Measurements from ENCODE around the gene AR. TPM values are rescaled to one million over a fixed set of nuclear protein-coding genes. Genes with fewer than 3 reads are reported as not detected.
A peak's percentile ranks its signal among the peaks of the same experiment; 100 is the strongest.

AR gene
- total and polyA plus RNA-seq, 2 of the 8 experiments (the other 6 are each of a cell fraction or from before 2014, with no cell fraction given): 7.1 to 10.7 TPM

- peaks cover 0 to 59% of the 10 kb centered on the region in 2 experiments; a peak in 2 of 4 replicates for H3K79me2 ChIP-seq (ENCODE audit: control insufficient read depth in 1 of 2, insufficient read depth in 2 of 2, low read length in 2 of 2)
- no peak overlapping the region for H3K56ac ChIP-seq (replicated peaks; ENCODE audit: insufficient read length, low read depth, low read length)
- H3K4ac ChIP-seq (replicated peaks; ENCODE audit: insufficient read length, low read depth, low read length): no peak overlapping the region
- H2AFZ ChIP-seq (ENCODE audit: low read length): no peak overlapping the region
- H3K4me1 ChIP-seq (replicated peaks in 1 of 4; ENCODE audit: control insufficient read depth in 3 of 4, insufficient read depth in 4 of 4, low read length in 3 of 4): no peaks in the 10 kb centered on the region
- H3K23me2 ChIP-seq (ENCODE audit: low read depth, low read length): no peaks in the 10 kb centered on the region
- DNase-seq (ENCODE audit: low read depth in 1 of 2, low spot score in 2 of 2): peak in 1 of 2 experiments; percentile 46
- H3K9ac ChIP-seq (replicated peaks in 1 of 4; ENCODE audit: extremely low read depth in 1 of 4, low read depth in 3 of 4, low read length in 3 of 4): no peak overlapping the region
- peaks cover 0 to 7% (median 0%) of the 10 kb centered on the region in 4 experiments; a peak in 1 of 8 replicates for H3K36me3 ChIP-seq (ENCODE audit: control insufficient read depth in 2 of 4, insufficient read depth in 4 of 4, low read length in 3 of 4)
- no peak overlapping the region for H3K14ac ChIP-seq (ENCODE audit: insufficient read length)
- no peak overlapping the region for H2AK5ac ChIP-seq (ENCODE audit: low read depth, low read length)
- H3K27ac ChIP-seq (ENCODE audit: low read depth, low read length): no peak overlapping the region
- no peak overlapping the region for H4K5ac ChIP-seq (ENCODE audit: insufficient read length, low read depth, low read length)
- CTCF ChIA-PET (ENCODE audit: partially characterized antibody): interaction anchor here (1.2 to 2.1 kb wide), 4 partner anchors 10 to 638 kb away, joined by 3 to 9 read pairs (median 4); no protein-coding TSS in a partner anchor
- H3K4me3 ChIP-seq (ENCODE audit: extremely low read depth in 1 of 4, insufficient read depth in 2 of 4, low read depth in 3 of 4, low read length in 4 of 4): no peak overlapping the region
- H2BK20ac ChIP-seq (ENCODE audit: low read length): no peak overlapping the region
- H4K91ac ChIP-seq (replicated peaks; ENCODE audit: insufficient read length, low read length): no peak overlapping the region
- FAIRE-seq: peak; percentile 100
- H3K18ac ChIP-seq (ENCODE audit: extremely low read depth, low read length): no peak overlapping the region
- H3K4me2 ChIP-seq (ENCODE audit: insufficient read depth in 1 of 2, low read depth in 2 of 2, low read length in 2 of 2): no peak overlapping the region
- no peaks in the 10 kb centered on the region for H3K27me3 ChIP-seq (replicated peaks in 1 of 4; ENCODE audit: control insufficient read depth in 3 of 4, extremely low read depth in 1 of 4, insufficient read depth in 3 of 4, low read length in 3 of 4)
- POLR2A ChIA-PET (ENCODE audit: partially characterized antibody): interaction anchor here (1.8 kb wide), 1 partner anchor 9 kb away, joined by 4 read pairs; no protein-coding TSS in a partner anchor
- H3K79me1 ChIP-seq (ENCODE audit: low read depth, low read length): no peaks in the 10 kb centered on the region
- WGBS, 2 experiments (ENCODE audit: extremely low coverage in 1 of 2, insufficient coverage in 1 of 2, insufficient read length in 1 of 2, insufficient replicate concordance in 2 of 2, low coverage in 1 of 2, low lambda C conversion rate in 2 of 2, missing lambda C conversion rate in 1 of 2): 44% methylated on average over 7 of the region's 7 CpGs; no CpG with 5 or more reads in 1 of the 2 experiments
- H2BK5ac ChIP-seq (ENCODE audit: low read depth, low read length): no peak overlapping the region
- H3K9me3 ChIP-seq (ENCODE audit: insufficient read depth in 2 of 2, low read depth in 1 of 2, low read length in 1 of 2): no peaks in the 10 kb centered on the region
- no peak overlapping the region for H4K8ac ChIP-seq (ENCODE audit: extremely low read depth, insufficient read depth, low read length)
- no peak overlapping the region for H2BK15ac ChIP-seq (ENCODE audit: low read length)
- no peak overlapping the region for H2BK120ac ChIP-seq (replicated peaks; ENCODE audit: low read depth, low read length)
- no peaks in the 10 kb centered on the region for H4K20me1 ChIP-seq (replicated peaks in 1 of 2; ENCODE audit: control insufficient read depth in 1 of 2, insufficient read depth in 2 of 2, low read length in 2 of 2)
- no peak overlapping the region for H2BK12ac ChIP-seq (ENCODE audit: low read depth, low read length)
- no peak overlapping the region for H3K23ac ChIP-seq (ENCODE audit: insufficient read length)
- TF ChIP-seq MAFK (IDR thresholded peaks at IDR 0.05; ENCODE audit: low read depth, low read length) (no peak), RAD21 (IDR thresholded peaks at IDR 0.05 in 1 of 2, conservative IDR thresholded peaks at IDR 0.05 in 1 of 2; ENCODE audit: low read depth in 2 of 2, low read length in 2 of 2) (peak; percentile 60 to 71), POU5F1 (IDR thresholded peaks at IDR 0.05; ENCODE audit: low read depth, low read length) (no peak), EGR1 (IDR thresholded peaks at IDR 0.05; ENCODE audit: borderline replicate concordance, low read depth, low read length) (no peak), POLR2A (IDR thresholded peaks at IDR 0.05; ENCODE audit: control extremely low read depth in 1 of 2, low read depth in 2 of 2, low read length in 2 of 2) (no peak), CEBPB (IDR thresholded peaks at IDR 0.05; ENCODE audit: low read depth, low read length) (no peak), YY1 (IDR thresholded peaks at IDR 0.05; ENCODE audit: low read depth, low read length) (peak; percentile 50; the same call in 1 of the 2 replicates), POLR2AphosphoS5 (IDR thresholded peaks at IDR 0.05; ENCODE audit: low read depth, low read length) (no peak), SP1 (IDR thresholded peaks at IDR 0.05; ENCODE audit: low read depth, low read length) (no peak), ASH2L (IDR thresholded peaks at IDR 0.05; ENCODE audit: low read length) (no peak), HDAC6 (IDR thresholded peaks at IDR 0.05; ENCODE audit: low read depth, low read length) (no peak)
- TF ChIP-seq, protein P1, sequence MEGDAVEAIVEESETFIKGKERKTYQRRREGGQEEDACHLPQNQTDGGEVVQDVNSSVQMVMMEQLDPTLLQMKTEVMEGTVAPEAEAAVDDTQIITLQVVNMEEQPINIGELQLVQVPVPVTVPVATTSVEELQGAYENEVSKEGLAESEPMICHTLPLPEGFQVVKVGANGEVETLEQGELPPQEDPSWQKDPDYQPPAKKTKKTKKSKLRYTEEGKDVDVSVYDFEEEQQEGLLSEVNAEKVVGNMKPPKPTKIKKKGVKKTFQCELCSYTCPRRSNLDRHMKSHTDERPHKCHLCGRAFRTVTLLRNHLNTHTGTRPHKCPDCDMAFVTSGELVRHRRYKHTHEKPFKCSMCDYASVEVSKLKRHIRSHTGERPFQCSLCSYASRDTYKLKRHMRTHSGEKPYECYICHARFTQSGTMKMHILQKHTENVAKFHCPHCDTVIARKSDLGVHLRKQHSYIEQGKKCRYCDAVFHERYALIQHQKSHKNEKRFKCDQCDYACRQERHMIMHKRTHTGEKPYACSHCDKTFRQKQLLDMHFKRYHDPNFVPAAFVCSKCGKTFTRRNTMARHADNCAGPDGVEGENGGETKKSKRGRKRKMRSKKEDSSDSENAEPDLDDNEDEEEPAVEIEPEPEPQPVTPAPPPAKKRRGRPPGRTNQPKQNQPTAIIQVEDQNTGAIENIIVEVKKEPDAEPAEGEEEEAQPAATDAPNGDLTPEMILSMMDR (IDR thresholded peaks at IDR 0.05; ENCODE audit: control extremely low read depth in 1 of 3, insufficient read depth in 1 of 3, low read depth in 1 of 3, low read length in 3 of 3): peak; percentile 46 to 73 (median 69)
These were observed 11.9 kb downstream of the AR start for GRCh38 chrX:67555578-67556203.

Measured in H1 (cell line).